HG03045 (cell line): ENCODE data around the gene SUSD6.
"Not testable (repeated sequence)": the region's sequence is repeated elsewhere in the genome, so short reads cannot be mapped to it uniquely, and the experiment has no call there.

Experiments used
- ATAC-seq: cut with Tn5 transposase; IDR thresholded peaks from one replicate; pipeline ENCODE4 v1.9.1; 2021; ENCODE audit warnings: mild to moderate bottlenecking, moderate library complexity; ENCODE audit not compliant: unreplicated experiment

The SUSD6 gene

DNA sequence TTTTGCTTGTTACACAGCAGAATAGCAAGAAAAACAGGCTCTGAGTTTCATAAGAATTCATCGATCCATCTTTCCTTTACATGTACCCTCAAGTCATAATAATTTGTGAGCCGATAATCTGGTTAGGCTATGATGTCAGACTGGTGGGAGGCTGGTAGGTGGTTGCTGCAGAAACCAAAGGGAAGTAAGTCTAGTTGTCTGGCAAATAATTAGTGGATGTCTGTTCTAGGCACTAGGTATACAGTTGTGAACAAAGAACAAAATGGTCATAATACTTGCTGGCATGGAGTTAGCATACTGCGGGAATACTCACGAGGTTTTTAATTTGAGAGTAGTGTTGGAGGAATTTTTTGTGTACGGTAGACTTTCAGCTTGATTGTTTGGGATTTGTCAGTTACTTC lies 8.8 kb downstream of the SUSD6 start:
- no peak for ATAC-seq

GRCh38 chr14:69620981-69621380 lies 9.6 kb downstream of the SUSD6 start:
- no peak for ATAC-seq

- ATAC-seq, result no peak
These were observed 12.7 kb downstream of the SUSD6 start for GRCh38 chr14:69624136-69624535.

- ATAC-seq, result peak; percentile 75
These were observed 14.1 kb downstream of the SUSD6 start for GRCh38 chr14:69625299-69626131.

- ATAC-seq, result no peak
These were observed 14.7 kb downstream of the SUSD6 start for GRCh38 chr14:69626132-69626500.

GRCh38 chr14:69629225-69630127 lies 18.1 kb downstream of the SUSD6 start:
- no peak for ATAC-seq

- ATAC-seq, result no peak
These were observed 19.0 kb downstream of the SUSD6 start for GRCh38 chr14:69630360-69630759.

DNA sequence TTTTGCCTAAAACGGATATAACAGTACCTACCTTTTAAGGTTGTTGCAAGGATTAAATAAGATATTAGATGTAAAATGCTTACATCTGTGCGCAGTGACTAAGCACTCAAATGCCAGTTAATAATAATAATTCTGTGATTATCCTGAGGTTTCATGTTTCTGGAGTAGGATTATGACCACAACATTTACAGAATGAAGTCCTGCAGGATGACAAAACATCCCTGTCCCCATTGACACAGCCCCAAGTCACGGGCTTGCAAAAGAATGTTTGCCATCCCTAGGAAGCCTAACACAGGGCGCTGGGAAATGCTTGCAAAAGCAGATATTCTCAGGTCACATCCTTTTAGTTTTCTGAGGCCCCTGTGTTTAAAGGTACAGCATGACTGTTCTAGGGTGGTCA lies 20.1 kb downstream of the SUSD6 start:
- ATAC-seq, result no peak

- no peak for ATAC-seq
These were observed 20.8 kb downstream of the SUSD6 start for GRCh38 chr14:69632164-69632563.

DNA sequence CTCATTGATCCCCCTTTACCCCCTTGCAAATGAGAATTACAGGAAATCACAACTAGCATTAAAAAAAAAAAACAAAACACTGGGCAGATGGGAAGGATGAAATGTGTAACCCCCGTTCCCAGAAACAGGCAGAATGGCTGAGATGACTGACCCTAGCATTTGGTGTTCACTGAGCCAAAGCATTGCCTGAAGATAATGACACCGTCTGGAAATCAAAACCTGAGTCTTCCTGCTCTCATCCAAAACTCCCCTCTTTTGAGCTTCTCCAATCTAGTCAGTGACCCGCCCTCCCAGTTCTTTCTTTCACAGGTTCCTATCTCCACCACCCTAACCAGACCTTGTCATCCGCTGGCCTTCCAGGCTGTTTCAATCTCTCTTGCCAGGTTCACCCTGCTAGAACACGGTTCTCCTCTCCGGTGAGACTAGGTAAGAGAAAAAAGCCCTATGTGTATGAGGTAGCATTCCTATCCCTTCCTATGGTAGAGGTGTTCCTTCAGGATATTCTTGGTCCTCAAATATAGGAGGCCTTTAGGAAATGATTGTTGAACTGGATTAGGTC lies 21.3 kb downstream of the SUSD6 start:
- no peak for ATAC-seq

DNA sequence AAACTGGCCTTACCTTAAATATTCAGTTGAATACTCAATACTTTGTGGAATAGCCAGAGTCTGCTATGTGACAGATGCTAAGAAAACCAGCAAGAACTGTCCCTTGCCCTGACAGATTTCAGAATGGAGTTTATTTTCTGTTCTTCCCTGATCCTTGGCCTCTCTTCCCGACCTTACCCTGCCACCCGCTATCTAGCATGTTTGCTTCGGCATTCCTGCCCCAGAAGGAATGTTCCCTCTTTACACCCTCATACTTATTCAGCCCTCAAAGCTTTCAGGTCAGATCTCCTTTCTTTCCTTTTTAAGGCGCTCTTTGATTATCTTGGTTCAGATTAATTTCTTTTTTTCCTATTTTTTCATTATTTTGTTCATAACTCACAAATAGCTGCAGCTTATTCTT lies 21.8 kb downstream of the SUSD6 start:
- no peak for ATAC-seq

DNA sequence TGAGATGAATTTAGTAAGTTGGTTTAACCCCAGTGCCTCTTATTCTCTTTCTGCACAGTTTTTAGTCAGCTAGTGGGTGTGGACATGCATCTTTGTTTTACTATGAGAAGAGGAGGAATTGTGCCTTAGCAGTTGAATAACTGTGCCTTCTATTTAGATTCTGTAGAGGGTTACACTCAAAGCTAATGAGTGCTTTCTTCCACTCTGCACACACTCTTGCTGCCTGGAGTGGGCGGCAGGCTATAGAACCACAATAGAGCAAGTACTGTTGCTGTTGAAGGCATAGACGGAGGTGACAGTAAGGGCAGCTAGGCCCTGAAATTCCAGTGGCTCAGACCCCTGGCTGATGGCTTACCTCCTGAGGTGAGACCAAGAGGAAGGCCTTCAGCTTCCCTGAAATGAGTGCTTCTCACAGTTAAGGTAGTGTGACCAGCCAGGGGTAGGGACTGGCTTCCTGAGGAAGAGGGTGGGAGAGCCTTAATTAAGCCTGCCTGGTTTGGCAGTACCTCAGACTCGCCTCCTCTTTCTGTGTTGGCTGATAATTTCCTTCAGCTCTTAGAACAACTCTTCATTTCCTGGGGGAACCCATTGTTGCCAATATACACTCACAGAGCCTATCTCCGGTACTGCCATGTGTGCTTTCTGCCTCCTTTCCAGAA lies 24.7 kb downstream of the SUSD6 start:
- no peak for ATAC-seq

GRCh38 chr14:69636718-69637480 lies 25.5 kb downstream of the SUSD6 start:
- no peak for ATAC-seq

DNA sequence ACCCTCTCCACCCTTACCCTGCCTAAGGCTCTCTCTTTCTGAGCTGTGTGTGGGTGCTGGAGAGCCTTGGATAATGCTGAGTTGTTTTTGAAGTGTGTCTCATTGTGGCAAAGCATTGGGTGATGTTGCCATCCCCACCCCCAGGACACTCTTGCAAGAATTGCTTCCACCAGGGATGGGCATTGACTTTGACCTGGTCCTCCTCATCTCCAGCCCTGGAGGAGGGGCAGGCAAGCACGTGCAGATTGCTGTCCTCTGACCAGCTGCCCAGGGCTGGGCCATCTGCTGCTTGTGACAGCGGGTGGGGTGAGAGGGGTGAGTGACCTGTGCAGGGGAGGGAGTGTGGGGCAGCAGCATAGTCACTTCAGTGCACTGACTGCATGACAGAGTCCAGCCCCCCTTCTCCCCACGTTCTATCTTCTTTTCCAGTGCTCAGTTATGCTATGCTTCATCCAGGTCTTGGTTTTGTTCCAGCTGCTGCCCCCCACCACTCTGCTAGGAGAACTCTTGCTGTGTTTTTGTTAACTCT lies 26.2 kb downstream of the SUSD6 start:
- ATAC-seq, result no peak

DNA sequence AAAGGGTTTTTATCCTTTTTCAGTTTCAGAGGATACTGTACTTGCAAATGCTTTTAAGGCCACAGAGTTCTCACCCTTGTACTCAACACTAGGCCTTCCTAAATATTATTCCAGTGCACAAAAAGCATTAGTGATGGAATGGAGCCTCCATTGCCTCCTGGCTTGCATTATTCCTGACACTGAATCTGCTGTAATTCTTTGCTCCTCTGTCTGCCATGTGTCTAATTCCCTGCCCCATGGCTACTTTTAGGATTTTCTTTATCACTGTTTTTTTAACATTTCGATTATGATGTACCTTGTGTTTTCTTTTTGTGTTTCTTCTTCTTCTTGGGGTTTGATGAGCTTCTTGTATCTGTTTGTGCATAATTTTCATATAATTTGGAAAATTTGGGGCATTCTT lies 29.5 kb downstream of the SUSD6 start:
- no peak for ATAC-seq

GRCh38 chr14:69642212-69642793 lies 30.9 kb downstream of the SUSD6 start:
- not testable (repeated sequence) for ATAC-seq

GRCh38 chr14:69643430-69644200 lies 32.2 kb downstream of the SUSD6 start:
- ATAC-seq, result no peak

GRCh38 chr14:69644814-69645213 lies 33.4 kb downstream of the SUSD6 start:
- no peak for ATAC-seq

GRCh38 chr14:69647213-69647612 lies 35.8 kb downstream of the SUSD6 start:
- ATAC-seq, result no peak
